IMR-90 (cell line): ENCODE data around the gene WRAP53. TPM values are rescaled to one million over a fixed set of nuclear protein-coding genes. Genes with fewer than 3 reads are reported as not detected.

Experiments
- ATAC-seq: fragments of 200-7000 bp; cut with Tn5 transposase; 2 replicates; pipeline ENCODE4 v1.9.1; 2020; ENCODE audit warnings: low read depth, mild to moderate bottlenecking, moderate library complexity
- BruUV-seq: library from RNA; stranded (reverse); fragments of 400-500 nt; replicated peaks from 2 replicates; lab custom pipeline; 2021; lab: Mats Ljungman, UMichigan
- CTCF ChIA-PET: fragments of 300-600 bp; formaldehyde crosslinking; extraction: SDS; loops from one replicate; lab custom pipeline; 2021; ENCODE audit warnings: antibody characterized with exemption; lab: Yijun Ruan, JAX
- POLR2A ChIA-PET: fragments of 300-600 bp; sonication (Branson Sonifier 250); formaldehyde crosslinking; loops from one replicate; lab custom pipeline; 2022; ENCODE audit warnings: antibody characterized with exemption; ENCODE audit not compliant: unreplicated experiment; lab: Charles Lee
- DNase-seq: peaks from one replicate; pipeline ENCODE4 v3.0.0; 2013
- H2AFZ ChIP-seq: replicated peaks from 2 replicates; pipeline ENCODE3; 2013; ENCODE audit warnings: low read length, mild to moderate bottlenecking; ENCODE audit not compliant: poor library complexity
- H2AK5ac ChIP-seq: 2 replicates; pipeline ENCODE4 v1.6.1; 2013; ENCODE audit warnings: low read depth, low read length, inconsistent platforms
- H2AK9ac ChIP-seq: replicated peaks from 2 replicates; pipeline ENCODE3; 2013; ENCODE audit warnings: mild to moderate bottlenecking, low read depth, low read length, moderate library complexity; ENCODE audit not compliant: poor library complexity
- H2BK120ac ChIP-seq: 2 replicates; pipeline ENCODE4 v1.6.1; 2013; ENCODE audit warnings: low read depth, low read length, inconsistent platforms
- H2BK15ac ChIP-seq: 3 replicates; pipeline ENCODE4 v1.6.1; 2013; ENCODE audit warnings: low read depth, low read length, inconsistent platforms
- H2BK20ac ChIP-seq: 2 replicates; pipeline ENCODE4 v1.6.1; 2013; ENCODE audit warnings: low read depth, mild to moderate bottlenecking, inconsistent platforms, low read length, moderate library complexity
- H2BK5ac ChIP-seq: 2 replicates; pipeline ENCODE4 v1.6.1; 2013; ENCODE audit warnings: mild to moderate bottlenecking, low read depth, low read length, inconsistent platforms; ENCODE audit not compliant: poor library complexity, severe bottlenecking
- H3K14ac ChIP-seq: replicated peaks from 2 replicates; pipeline ENCODE4 v1.6.1; 2013; ENCODE audit warnings: low read depth, low read length, inconsistent platforms
- H3K18ac ChIP-seq: 2 replicates; pipeline ENCODE4 v1.6.1; 2013; ENCODE audit warnings: low read depth, low read length, control low read depth
- H3K23ac ChIP-seq: 2 replicates; pipeline ENCODE4 v1.6.1; 2013; ENCODE audit warnings: low read depth, low read length, inconsistent platforms
- H3K27ac ChIP-seq: 2 replicates; pipeline ENCODE4 v1.5.1; 2013; ENCODE audit warnings: mild to moderate bottlenecking, control low read depth, low read length; ENCODE audit not compliant: insufficient read depth
- H3K27me3 ChIP-seq: 2 replicates; pipeline ENCODE4 v1.6.1; 2013; ENCODE audit warnings: low read length; ENCODE audit not compliant: control insufficient read depth, insufficient read depth
- H3K36me3 ChIP-seq: 2 replicates; pipeline ENCODE4 v1.6.1; 2013; ENCODE audit warnings: low read length, mixed read lengths; ENCODE audit not compliant: control insufficient read depth, insufficient read depth
- H3K4ac ChIP-seq: 2 replicates; pipeline ENCODE4 v1.6.1; 2013; ENCODE audit warnings: low read depth, low read length, inconsistent platforms
- H3K4me1 ChIP-seq: 2 replicates; pipeline ENCODE4 v1.6.1; 2013; ENCODE audit warnings: low read length, mixed read lengths; ENCODE audit not compliant: control insufficient read depth, insufficient read depth
- H3K4me2 ChIP-seq: 2 replicates; pipeline ENCODE4 v1.6.1; 2013; ENCODE audit warnings: low read depth, mild to moderate bottlenecking, control low read depth, low read length, moderate library complexity
- H3K4me3 ChIP-seq: 2 replicates; pipeline ENCODE4 v1.5.1; 2013; ENCODE audit warnings: low read depth, mild to moderate bottlenecking, control low read depth, low read length, moderate library complexity; ENCODE audit not compliant: insufficient read depth
- H3K56ac ChIP-seq: 2 replicates; pipeline ENCODE4 v1.6.1; 2013; ENCODE audit warnings: low read length, inconsistent platforms; ENCODE audit not compliant: insufficient read depth; ENCODE audit errors: extremely low read depth
- H3K79me1 ChIP-seq, 2 experiments: 2 replicates each; pipeline ENCODE4 v1.6.1; 2013; ENCODE audit warnings: low read length in 2 of 2, inconsistent platforms in 1 of 2, low read depth in 1 of 2
- H3K9ac ChIP-seq: 2 replicates; pipeline ENCODE4 v1.6.1; 2013; ENCODE audit warnings: low read depth, low read length, control low read depth
- H3K9me1 ChIP-seq: 2 replicates; pipeline ENCODE4 v1.6.1; 2013; ENCODE audit warnings: low read length, inconsistent platforms; ENCODE audit not compliant: insufficient read depth
- H3K9me3 ChIP-seq: 2 replicates; pipeline ENCODE4 v1.6.1; 2013; ENCODE audit warnings: low read length; ENCODE audit not compliant: control insufficient read depth, insufficient read depth
- H4K20me1 ChIP-seq: 2 replicates; pipeline ENCODE4 v1.6.1; 2013; ENCODE audit warnings: low read length, inconsistent platforms; ENCODE audit not compliant: insufficient read depth
- H4K5ac ChIP-seq: 2 replicates; pipeline ENCODE4 v1.6.1; 2013; ENCODE audit warnings: mild to moderate bottlenecking, low read depth, low read length, control low read depth
- H4K8ac ChIP-seq, 2 experiments: 2 replicates each; pipeline ENCODE4 v1.6.1; 2013; ENCODE audit warnings: low read depth in 2 of 2, low read length in 2 of 2, control low read depth in 1 of 2, inconsistent platforms in 1 of 2
- H4K91ac ChIP-seq: 2 replicates; pipeline ENCODE4 v1.6.1; 2013; ENCODE audit warnings: low read depth, low read length, inconsistent platforms; ENCODE audit not compliant: insufficient read depth
- BHLHE40 ChIP-seq: fragments of 150-350 bp; IDR thresholded peaks from 2 replicates; pipeline ENCODE4 v1.6.1; 2016; ENCODE audit warnings: mild to moderate bottlenecking, low read depth, low read length
- CEBPB ChIP-seq: IDR thresholded peaks from 2 replicates; pipeline ENCODE4 v1.6.1; 2012; ENCODE audit warnings: low read depth, low read length, improper control_type of control experiment
- CHD1 ChIP-seq: IDR thresholded peaks from 2 replicates; pipeline ENCODE4 v1.6.1; 2012; ENCODE audit warnings: low read depth, low read length, improper control_type of control experiment
- FOS ChIP-seq: fragments of 150-350 bp; IDR thresholded peaks from 2 replicates; pipeline ENCODE4 v1.6.1; 2016; ENCODE audit warnings: low read depth, low read length
- MAFK ChIP-seq: IDR thresholded peaks from 2 replicates; pipeline ENCODE4 v1.6.1; 2012; ENCODE audit warnings: low read depth, low read length, improper control_type of control experiment
- MAZ ChIP-seq: IDR thresholded peaks from 2 replicates; pipeline ENCODE4 v1.6.1; 2012; ENCODE audit warnings: low read depth, mild to moderate bottlenecking, low read length, improper control_type of control experiment, moderate library complexity, borderline replicate concordance
- MXI1 ChIP-seq: IDR thresholded peaks from 2 replicates; pipeline ENCODE4 v1.6.1; 2012; ENCODE audit warnings: low read depth, mild to moderate bottlenecking, low read length, moderate library complexity, borderline replicate concordance
- NFE2L2 ChIP-seq: fragments of 150-350 bp; IDR thresholded peaks from 2 replicates; pipeline ENCODE4 v1.6.1; 2016; ENCODE audit warnings: low read depth, mild to moderate bottlenecking, low read length
- RAD21 ChIP-seq: IDR thresholded peaks from 2 replicates; pipeline ENCODE4 v1.6.1; 2012; ENCODE audit warnings: low read length, improper control_type of control experiment
- RCOR1 ChIP-seq: IDR thresholded peaks from 2 replicates; pipeline ENCODE4 v1.6.1; 2012; ENCODE audit warnings: mild to moderate bottlenecking, low read length, improper control_type of control experiment; ENCODE audit not compliant: insufficient replicate concordance
- RFX5 ChIP-seq: IDR thresholded peaks from 2 replicates; pipeline ENCODE4 v1.8.0; 2012; ENCODE audit warnings: low read depth, mild to moderate bottlenecking, low read length, moderate library complexity
- WGBS, 2 experiments: methylation state at CpG; one replicate each; pipeline versions ENCODE4 v1.1.5 to v1.1.7; 2013; ENCODE audit warnings: missing lambda C conversion rate in 2 of 2; ENCODE audit not compliant: insufficient read length in 1 of 2; ENCODE audit errors: extremely low coverage in 2 of 2; 5-methylcytosine and 5-hydroxymethylcytosine counted together
- dilution Hi-C: fragments of 300-500 bp; cut with HindIII; formaldehyde crosslinking; loops from one replicate; pipeline ENCODE4 v1.14.3; 2018; ENCODE audit warnings: low sequenced_read_pairs; ENCODE audit not compliant: unreplicated experiment
- in situ Hi-C: fragments of 300-500 bp; cut with MboI; formaldehyde crosslinking; loops from 3 replicates; pipeline ENCODE4 v1.14.3; 2019; ENCODE audit warnings: low sequenced_read_pairs, inconsistent platforms, mixed read lengths
- intact Hi-C: fragments of 100-400 bp; cut with micrococcal nuclease; formaldehyde crosslinking; loops from 2 replicates; pipeline ENCODE4 v1.10.0; 2022
- polyA plus RNA-seq, 3 experiments: library from polyadenylated mRNA; depleted of rRNA; stranded (reverse); fragments of >200 nt; gene quantifications; 2 replicates each; pipeline ENCODE4 v1.2.3, GENCODE V29; 2012; ENCODE audit warnings: low replicate concordance in 1 of 3
- total RNA-seq: library from RNA; depleted of rRNA; stranded (reverse); fragments of >200 nt; gene quantifications from 2 replicates; pipeline ENCODE4 v1.2.3, GENCODE V29; 2012
- TF ChIP-seq, protein P1 (sequence below): fragments of 150-350 bp; IDR thresholded peaks from 2 replicates; pipeline ENCODE4 v1.6.1; 2016; ENCODE audit warnings: low read depth, mild to moderate bottlenecking, low read length, moderate library complexity, borderline replicate concordance
- TF ChIP-seq, protein P2 (sequence below): fragments of 150-350 bp; IDR thresholded peaks from 2 replicates; pipeline ENCODE4 v1.6.1; 2017; ENCODE audit warnings: mild to moderate bottlenecking, antibody characterized with exemption, low read length, low read depth

WRAP53 gene
- total and polyA plus RNA-seq, 2 of the 4 experiments (the other 2 are of a cell fraction), result 6.6 to 9.5 TPM

GRCh38 chr17:7651097-7651664 is 37.1 kb upstream of the WRAP53 start:
- Histone ChIP-seq H3K27ac (no peak overlapping the region), H3K4ac (no peak overlapping the region), H3K56ac (no peak overlapping the region), H3K4me1 (peaks cover 6% of the 10 kb centered on the region; the same call in 1 of the 2 replicates), H2BK5ac (no peak overlapping the region), H3K27me3 (peaks cover 61% of the 10 kb centered on the region), H3K18ac (no peak overlapping the region), H2BK120ac (no peak overlapping the region), H4K5ac (no peak overlapping the region), H3K9me3 (no peaks in the 10 kb centered on the region; the same call in 1 of the 2 replicates), H4K91ac (no peak overlapping the region), H4K20me1 (no peaks in the 10 kb centered on the region; the same call in none of the 2 replicates), H3K79me1 (no peaks in the 10 kb centered on the region), H3K14ac (no peak overlapping the region), H3K9me1 (no peaks in the 10 kb centered on the region), H2AFZ (peak overlapping the region; percentile 67), H3K23ac (peak overlapping the region; percentile 38; the same call in 1 of the 2 replicates), H2AK5ac (no peak overlapping the region), H2AK9ac (no peak overlapping the region), H4K8ac (no peak overlapping the region), H3K9ac (no peak overlapping the region), H3K4me3 (peak overlapping the region; percentile 30), H2BK15ac (no peak overlapping the region), H3K36me3 (no peaks in the 10 kb centered on the region), H3K4me2 (peak overlapping the region; percentile 93), H2BK20ac (no peak overlapping the region)
- DNase-seq (no peak), ATAC-seq (no peak)
- ChIA-PET CTCF (no interaction called here), POLR2A (interaction anchor here (0.6 kb wide), 2 partner anchors 17 to 736 kb away, joined by 4 read pairs; no protein-coding TSS in a partner anchor)
- BruUV-seq, result no TSS peak
- 1% methylated on average over 24 of the region's 45 CpGs; no CpG with 5 or more reads in 1 of the 2 experiments for WGBS, 2 experiments
- intact Hi-C loops, result no loop called here
- dilution Hi-C loops, result no loop called here
- in situ Hi-C loops, result no loop called here
- no peak for TF ChIP-seq MAFK
- no peak for TF ChIP-seq NFE2L2
- TF ChIP-seq RFX5, result no peak
- no peak for TF ChIP-seq CEBPB
- no peak for TF ChIP-seq CHD1
- no peak for TF ChIP-seq BHLHE40
- TF ChIP-seq, protein P1, sequence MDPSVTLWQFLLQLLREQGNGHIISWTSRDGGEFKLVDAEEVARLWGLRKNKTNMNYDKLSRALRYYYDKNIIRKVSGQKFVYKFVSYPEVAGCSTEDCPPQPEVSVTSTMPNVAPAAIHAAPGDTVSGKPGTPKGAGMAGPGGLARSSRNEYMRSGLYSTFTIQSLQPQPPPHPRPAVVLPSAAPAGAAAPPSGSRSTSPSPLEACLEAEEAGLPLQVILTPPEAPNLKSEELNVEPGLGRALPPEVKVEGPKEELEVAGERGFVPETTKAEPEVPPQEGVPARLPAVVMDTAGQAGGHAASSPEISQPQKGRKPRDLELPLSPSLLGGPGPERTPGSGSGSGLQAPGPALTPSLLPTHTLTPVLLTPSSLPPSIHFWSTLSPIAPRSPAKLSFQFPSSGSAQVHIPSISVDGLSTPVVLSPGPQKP, result no peak
- no peak for TF ChIP-seq MAZ
- no peak for TF ChIP-seq FOS
- TF ChIP-seq MXI1, result no peak
- TF ChIP-seq RAD21, result no peak
- TF ChIP-seq, protein P2, sequence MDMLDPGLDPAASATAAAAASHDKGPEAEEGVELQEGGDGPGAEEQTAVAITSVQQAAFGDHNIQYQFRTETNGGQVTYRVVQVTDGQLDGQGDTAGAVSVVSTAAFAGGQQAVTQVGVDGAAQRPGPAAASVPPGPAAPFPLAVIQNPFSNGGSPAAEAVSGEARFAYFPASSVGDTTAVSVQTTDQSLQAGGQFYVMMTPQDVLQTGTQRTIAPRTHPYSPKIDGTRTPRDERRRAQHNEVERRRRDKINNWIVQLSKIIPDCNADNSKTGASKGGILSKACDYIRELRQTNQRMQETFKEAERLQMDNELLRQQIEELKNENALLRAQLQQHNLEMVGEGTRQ, result no peak
- TF ChIP-seq RCOR1, result no peak
